ENCODE results near the gene SERINC3. TPM values are rescaled to one million over a fixed set of nuclear protein-coding genes. Genes with fewer than 3 reads are reported as not detected.
"Not testable (repeated sequence)": the region's sequence is repeated elsewhere in the genome, so short reads cannot be mapped to it uniquely, and the experiment has no call there.

Gene SERINC3
- total RNA-seq, 1 donor from 2014 or later, result 79.7 TPM

GRCh38 chr20:44494266-44494665 is 27.6 kb downstream of the SERINC3 start:
- DNase-seq (ENCODE audit: low read depth, low spot score), result no peak

- DNase-seq (ENCODE audit: low read depth, low spot score), result no peak
Measured at GRCh38 chr20:44491635-44492395, 30.1 kb downstream of the SERINC3 start.

- no peak for DNase-seq (ENCODE audit: low read depth, low spot score)
Measured at GRCh38 chr20:44489931-44490330, 31.9 kb downstream of the SERINC3 start.

DNA sequence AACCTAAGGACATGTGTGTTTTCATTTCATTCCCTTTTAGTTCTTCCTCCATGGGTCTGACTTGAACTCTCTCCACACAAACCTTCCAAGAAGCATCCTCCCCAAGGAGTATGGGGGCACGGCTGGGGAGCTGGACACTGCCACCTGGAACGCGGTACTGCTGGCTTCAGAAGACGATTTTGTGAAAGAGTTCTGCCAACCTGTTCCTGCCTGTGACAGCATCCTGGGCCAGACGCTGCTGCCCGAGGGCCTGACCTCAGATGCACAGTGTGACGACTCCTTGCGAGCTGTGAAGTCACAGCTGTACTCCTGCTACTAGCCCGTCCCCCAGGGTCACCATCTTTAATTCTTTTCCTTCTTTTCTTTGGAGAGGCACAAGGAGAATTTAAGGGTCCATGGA is 32.6 kb downstream of the SERINC3 start:
- no peak for DNase-seq (ENCODE audit: low read depth, low spot score)

DNA sequence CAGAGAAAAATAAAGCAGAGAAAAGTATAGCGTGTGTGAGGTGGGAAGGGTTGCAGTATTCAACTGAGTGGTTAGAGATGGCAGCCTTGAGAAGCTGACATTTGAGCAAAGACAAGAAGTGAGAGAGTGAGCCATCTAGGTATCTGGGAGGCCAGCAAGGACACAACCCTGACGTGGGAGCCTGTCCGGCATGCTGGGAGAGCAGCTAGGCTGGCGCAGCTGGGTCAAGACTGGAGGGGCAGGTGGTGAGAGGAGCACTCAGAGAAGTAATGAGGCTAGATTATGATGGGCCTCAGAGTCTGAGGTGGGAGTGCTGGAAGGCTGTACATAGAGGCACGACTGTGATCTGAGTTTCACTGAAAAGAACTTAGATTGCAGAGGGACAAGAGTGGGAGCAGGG is 33.3 kb downstream of the SERINC3 start:
- no peak for DNase-seq (ENCODE audit: low read depth, low spot score)

- no peak for DNase-seq (ENCODE audit: low read depth, low spot score)
Measured at GRCh38 chr20:44485830-44486198, 36.1 kb downstream of the SERINC3 start.

DNA sequence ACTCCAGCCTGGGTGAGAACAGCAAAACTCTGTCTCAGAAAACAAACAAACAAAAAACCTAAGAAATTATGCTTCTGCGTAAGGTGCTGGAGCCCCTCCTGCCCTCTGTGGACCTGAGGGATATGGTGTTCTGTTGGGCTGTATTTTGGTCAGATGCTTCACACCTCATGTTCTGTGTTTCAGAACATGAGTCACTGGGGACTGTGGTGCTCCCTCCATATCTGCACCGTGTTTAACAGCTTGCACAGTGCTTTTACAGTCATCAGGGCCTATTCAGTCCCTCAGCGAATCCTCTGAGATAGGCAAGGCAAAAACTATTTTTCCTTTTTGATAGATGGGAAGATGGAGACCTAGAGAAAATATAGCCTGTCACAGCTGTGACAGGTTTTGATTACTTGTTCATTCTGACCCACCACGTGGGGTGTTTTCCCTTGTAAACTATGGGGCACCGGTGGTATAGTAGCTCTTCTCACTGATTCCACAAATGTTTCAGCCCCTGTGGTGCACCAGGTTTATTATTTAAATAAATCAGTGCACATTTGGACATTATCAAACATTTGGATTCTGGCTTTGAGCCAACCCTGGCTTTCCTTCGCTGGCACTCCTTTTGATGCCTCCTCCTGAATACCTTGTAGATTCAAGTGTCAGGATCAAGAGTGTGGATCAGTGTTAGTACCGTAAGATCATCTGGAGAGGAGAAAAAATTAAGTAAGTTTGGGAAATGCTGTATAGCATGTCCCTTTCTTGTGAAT is 36.6 kb downstream of the SERINC3 start:
- DNase-seq (ENCODE audit: low read depth, low spot score), result no peak

DNA sequence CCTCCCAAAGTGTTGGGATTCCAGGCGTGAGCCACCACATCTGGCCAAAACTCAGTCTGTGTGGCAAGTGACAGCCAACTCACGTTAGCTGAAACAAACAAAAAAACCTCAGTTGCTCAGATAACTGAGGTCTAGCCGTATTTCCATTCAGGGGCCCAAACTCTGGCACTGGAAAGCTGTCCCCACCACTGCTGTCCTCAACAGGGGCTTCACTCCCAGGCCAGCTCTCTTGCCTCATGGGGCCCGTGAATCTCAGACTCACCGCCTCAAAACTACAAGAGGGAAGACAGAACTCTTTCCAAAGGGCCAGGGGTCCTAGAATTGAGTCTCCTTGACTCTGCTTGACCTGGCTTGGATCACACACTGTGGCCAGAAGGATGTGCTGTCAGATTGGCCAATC is 38.8 kb downstream of the SERINC3 start:
- DNase-seq (ENCODE audit: low read depth, low spot score), result no peak

GRCh38 chr20:44481719-44482416 is 40.0 kb downstream of the SERINC3 start:
- DNase-seq (ENCODE audit: low read depth, low spot score), result no peak

DNA sequence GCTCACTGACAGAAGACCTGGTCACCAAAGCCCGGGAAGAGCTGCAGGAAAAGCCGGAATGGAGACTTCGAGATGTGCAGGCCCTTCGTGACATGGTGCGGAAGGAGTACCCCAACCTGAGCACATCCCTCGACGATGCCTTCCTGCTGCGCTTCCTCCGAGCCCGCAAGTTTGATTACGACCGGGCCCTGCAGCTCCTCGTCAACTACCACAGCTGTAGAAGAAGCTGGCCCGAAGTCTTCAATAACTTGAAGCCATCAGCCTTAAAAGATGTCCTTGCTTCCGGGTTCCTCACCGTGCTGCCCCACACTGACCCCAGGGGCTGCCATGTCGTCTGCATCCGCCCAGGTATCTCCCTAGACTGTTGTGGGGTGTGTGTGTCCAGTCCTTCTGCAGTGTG is 41.8 kb downstream of the SERINC3 start:
- no peak for DNase-seq (ENCODE audit: low read depth, low spot score)

DNA sequence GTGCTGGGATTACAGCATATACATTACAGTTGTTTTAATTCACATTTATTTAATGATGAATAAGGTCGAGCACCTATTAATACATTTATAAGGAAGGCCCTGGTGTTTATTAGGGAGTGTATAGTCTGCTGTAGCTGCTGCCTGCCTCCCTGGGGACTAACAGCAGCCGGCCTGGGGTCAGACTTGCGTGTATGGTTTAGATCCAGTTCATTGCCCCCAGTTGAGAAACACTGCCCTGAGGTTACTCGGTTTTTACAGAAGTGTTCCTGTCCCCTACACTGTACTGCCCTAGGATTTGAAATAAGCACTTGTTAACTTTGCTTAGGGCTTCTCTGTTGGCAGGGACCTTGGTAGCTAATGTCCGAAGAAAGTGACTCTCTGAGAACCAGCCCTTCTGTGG is 42.2 kb downstream of the SERINC3 start:
- no peak for DNase-seq (ENCODE audit: low read depth, low spot score)

- no peak for DNase-seq (ENCODE audit: low read depth, low spot score)
Measured at GRCh38 chr20:44478206-44478605, 43.7 kb downstream of the SERINC3 start.

GRCh38 chr20:44477151-44477550 is 44.7 kb downstream of the SERINC3 start:
- DNase-seq (ENCODE audit: low read depth, low spot score), result no peak

- peak; percentile 36 for DNase-seq (ENCODE audit: low read depth, low spot score)
Measured at GRCh38 chr20:44475694-44476560, 45.9 kb downstream of the SERINC3 start, which contains the start of gene TTPAL. Gene TTPAL (plus strand): TSS chr20:44475874. CDS start chr20:44480000, 4,126 bp downstream.

- no peak for DNase-seq (ENCODE audit: low read depth, low spot score)
Measured at GRCh38 chr20:44475372-44475693, 46.5 kb downstream of the SERINC3 start.

GRCh38 chr20:44472283-44472682 is 49.6 kb downstream of the SERINC3 start:
- DNase-seq (ENCODE audit: low read depth, low spot score), result not testable (repeated sequence)

- no peak for DNase-seq (ENCODE audit: low read depth, low spot score)
Measured at GRCh38 chr20:44471481-44471882, 50.4 kb downstream of the SERINC3 start.

- DNase-seq (ENCODE audit: low read depth, low spot score), result no peak
Measured at GRCh38 chr20:44470327-44470726, 51.5 kb downstream of the SERINC3 start.

- no peak for DNase-seq (ENCODE audit: low read depth, low spot score)
Measured at GRCh38 chr20:44468044-44468782, 53.7 kb downstream of the SERINC3 start.

GRCh38 chr20:44467289-44467883 is 54.5 kb downstream of the SERINC3 start:
- no peak for DNase-seq (ENCODE audit: low read depth, low spot score)

All from pulmonary artery endothelial cell (primary cell).